HG02642 (cell line): ENCODE measurements around the gene KIF25.
"Not testable (repeated sequence)": the region's sequence is repeated elsewhere in the genome, so short reads cannot be mapped to it uniquely, and the experiment has no call there.

ENCODE experiments used
- ATAC-seq: cut with Tn5 transposase; IDR thresholded peaks from one replicate; pipeline ENCODE4 v1.9.1; 2021; ENCODE audit warnings: mild to moderate bottlenecking; ENCODE audit not compliant: unreplicated experiment, poor library complexity

Gene KIF25

GRCh38 chr6:168058691-168059551, 61.5 kb downstream of the KIF25 start:
- ATAC-seq, result no peak

GRCh38 chr6:168060521-168060931, 63.1 kb downstream of the KIF25 start:
- no peak for ATAC-seq

GRCh38 chr6:168061269-168062210, 64.1 kb downstream of the KIF25 start:
- ATAC-seq, result no peak

- no peak for ATAC-seq
These were observed 65.1 kb downstream of the KIF25 start for GRCh38 chr6:168062346-168063289.

- ATAC-seq, result no peak
These were observed 66.0 kb downstream of the KIF25 start for GRCh38 chr6:168063431-168063830.

- no peak for ATAC-seq
These were observed 66.8 kb downstream of the KIF25 start for GRCh38 chr6:168064226-168064807.

GRCh38 chr6:168067081-168067759, 69.7 kb downstream of the KIF25 start:
- no peak for ATAC-seq

GRCh38 chr6:168070804-168071203, 73.3 kb downstream of the KIF25 start:
- ATAC-seq, result no peak

- no peak for ATAC-seq
These were observed 74.1 kb downstream of the KIF25 start for GRCh38 chr6:168071620-168072019.

GRCh38 chr6:168072261-168072660, 74.8 kb downstream of the KIF25 start:
- ATAC-seq, result no peak

- no peak for ATAC-seq
These were observed 75.3 kb downstream of the KIF25 start for GRCh38 chr6:168072730-168073129.

- ATAC-seq, result no peak
These were observed 76.7 kb downstream of the KIF25 start for GRCh38 chr6:168073937-168074730.

GRCh38 chr6:168075216-168075615, 77.7 kb downstream of the KIF25 start:
- no peak for ATAC-seq

GRCh38 chr6:168075787-168076202, 78.3 kb downstream of the KIF25 start:
- no peak for ATAC-seq

- not testable (repeated sequence) for ATAC-seq
These were observed 79.9 kb downstream of the KIF25 start for GRCh38 chr6:168077401-168077800.

- no peak for ATAC-seq
These were observed 80.9 kb downstream of the KIF25 start for GRCh38 chr6:168078175-168078942.

- no peak for ATAC-seq
These were observed 81.5 kb downstream of the KIF25 start, which contains the start of gene FRMD1 for GRCh38 chr6:168078943-168079405. Gene FRMD1 (minus strand): TSS chr6:168079212. CDS start chr6:168079094, 118 bp downstream.
